HAP-1 (cell line): Measurements from ENCODE around the gene DGKQ.
"Not testable (repeated sequence)": the region's sequence is repeated elsewhere in the genome, so short reads cannot be mapped to it uniquely, and the experiment has no call there.

Experiments used
- DNase-seq, 2 experiments: peaks; one replicate each; pipeline ENCODE4 v3.0.0-alpha.2; 2016 to 2020; ENCODE audit warnings: low spot score in 2 of 2
- H3K27me3 ChIP-seq: fragments of 250-450 bp; sonication (Bioruptor Pico); 2 replicates; pipeline ENCODE4 v1.5.1; 2020; ENCODE audit warnings: low read depth, mild to moderate bottlenecking, moderate library complexity
- H3K36me3 ChIP-seq: fragments of 250-450 bp; sonication (Bioruptor Pico); replicated peaks from 2 replicates; pipeline ENCODE4 v1.5.1; 2020; ENCODE audit warnings: mild to moderate bottlenecking
- H3K4me1 ChIP-seq: fragments of 250-450 bp; sonication (Bioruptor Pico); 2 replicates; pipeline ENCODE4 v1.5.1; 2020; ENCODE audit warnings: mild to moderate bottlenecking
- H3K4me3 ChIP-seq: fragments of 250-450 bp; sonication (Bioruptor Pico); 2 replicates; pipeline ENCODE4 v1.5.1; 2020; ENCODE audit warnings: mild to moderate bottlenecking, moderate library complexity
- H3K9me3 ChIP-seq: fragments of 250-450 bp; sonication (Bioruptor Pico); 2 replicates; pipeline ENCODE4 v1.5.1; 2020; ENCODE audit warnings: mild to moderate bottlenecking, moderate library complexity
- in situ Hi-C: fragments of 300-500 bp; cut with MboI; formaldehyde crosslinking; loops from 3 replicates; pipeline ENCODE4 v1.14.3; 2020; ENCODE audit warnings: low sequenced_read_pairs, inconsistent platforms, mixed read lengths

DGKQ gene

GRCh38 chr4:951594-952468, 21.5 kb downstream of the DGKQ start:
- in situ Hi-C loops = no loop called here
- H3K4me3 ChIP-seq = no peak overlapping the region
- no peaks in the 10 kb centered on the region for H3K36me3 ChIP-seq
- DNase-seq = peak in 1 of 2 experiments; percentile 6
- no peaks in the 10 kb centered on the region for H3K4me1 ChIP-seq
- no peaks in the 10 kb centered on the region for H3K27me3 ChIP-seq
- H3K9me3 ChIP-seq = no peaks in the 10 kb centered on the region

GRCh38 chr4:951186-951585, 22.2 kb downstream of the DGKQ start:
- no peaks in the 10 kb centered on the region for H3K9me3 ChIP-seq
- in situ Hi-C loops = no loop called here
- H3K36me3 ChIP-seq = no peaks in the 10 kb centered on the region
- H3K27me3 ChIP-seq = no peaks in the 10 kb centered on the region
- no peaks in the 10 kb centered on the region for H3K4me1 ChIP-seq
- H3K4me3 ChIP-seq = no peak overlapping the region
- peak in 1 of 2 experiments; percentile 5 for DNase-seq

GRCh38 chr4:950136-951020, 23.0 kb downstream of the DGKQ start:
- Histone ChIP-seq H3K4me1 (no peaks in the 10 kb centered on the region), H3K4me3 (no peak overlapping the region), H3K27me3 (no peaks in the 10 kb centered on the region), H3K9me3 (no peaks in the 10 kb centered on the region), H3K36me3 (no peaks in the 10 kb centered on the region)
- DNase-seq = peak in 1 of 2 experiments; percentile 7
- in situ Hi-C loops = no loop called here

GRCh38 chr4:949656-950055, 23.7 kb downstream of the DGKQ start:
- H3K27me3 ChIP-seq = no peaks in the 10 kb centered on the region
- peak in 1 of 2 experiments; percentile 5 for DNase-seq
- H3K4me3 ChIP-seq = no peak overlapping the region
- in situ Hi-C loops = no loop called here
- no peaks in the 10 kb centered on the region for H3K36me3 ChIP-seq
- no peaks in the 10 kb centered on the region for H3K4me1 ChIP-seq
- no peaks in the 10 kb centered on the region for H3K9me3 ChIP-seq

- Histone ChIP-seq H3K9me3 (no peaks in the 10 kb centered on the region), H3K4me1 (no peaks in the 10 kb centered on the region), H3K27me3 (no peaks in the 10 kb centered on the region), H3K4me3 (no peak overlapping the region), H3K36me3 (no peaks in the 10 kb centered on the region)
- peak in 1 of 2 experiments; percentile 5 for DNase-seq
- in situ Hi-C loops = no loop called here
These were observed 24.5 kb downstream of the DGKQ start for GRCh38 chr4:948936-949300.

GRCh38 chr4:948101-948935, 25.1 kb downstream of the DGKQ start:
- Histone ChIP-seq H3K36me3 (no peaks in the 10 kb centered on the region), H3K4me3 (no peak overlapping the region), H3K4me1 (no peaks in the 10 kb centered on the region), H3K9me3 (no peaks in the 10 kb centered on the region), H3K27me3 (no peaks in the 10 kb centered on the region)
- no peak for DNase-seq
- in situ Hi-C loops = no loop called here

GRCh38 chr4:947491-947971, 25.8 kb downstream of the DGKQ start:
- Histone ChIP-seq H3K4me3 (no peak overlapping the region), H3K27me3 (no peaks in the 10 kb centered on the region), H3K9me3 (no peaks in the 10 kb centered on the region), H3K36me3 (no peaks in the 10 kb centered on the region), H3K4me1 (no peaks in the 10 kb centered on the region)
- in situ Hi-C loops = no loop called here
- DNase-seq = no peak

- H3K4me3 ChIP-seq = no peak overlapping the region
- H3K27me3 ChIP-seq = no peaks in the 10 kb centered on the region
- no peaks in the 10 kb centered on the region for H3K36me3 ChIP-seq
- no peaks in the 10 kb centered on the region for H3K4me1 ChIP-seq
- no peaks in the 10 kb centered on the region for H3K9me3 ChIP-seq
- DNase-seq = no peak
- in situ Hi-C loops = no loop called here
These were observed 26.6 kb downstream of the DGKQ start for GRCh38 chr4:946517-947471.

- in situ Hi-C loops = no loop called here
- H3K36me3 ChIP-seq = no peaks in the 10 kb centered on the region
- H3K27me3 ChIP-seq = no peaks in the 10 kb centered on the region
- H3K4me1 ChIP-seq = no peaks in the 10 kb centered on the region
- H3K4me3 ChIP-seq = no peak overlapping the region
- no peaks in the 10 kb centered on the region for H3K9me3 ChIP-seq
- DNase-seq = no peak
These were observed 27.3 kb downstream of the DGKQ start for GRCh38 chr4:946103-946450.

GRCh38 chr4:945274-946102, 27.9 kb downstream of the DGKQ start:
- Histone ChIP-seq H3K27me3 (no peaks in the 10 kb centered on the region), H3K4me1 (no peaks in the 10 kb centered on the region), H3K9me3 (no peaks in the 10 kb centered on the region), H3K4me3 (no peak overlapping the region), H3K36me3 (no peaks in the 10 kb centered on the region)
- DNase-seq = peak in 1 of 2 experiments; percentile 2
- in situ Hi-C loops = no loop called here

GRCh38 chr4:939508-939907, 33.9 kb downstream of the DGKQ start:
- H3K27me3 ChIP-seq, H3K9me3 ChIP-seq, in situ Hi-C loops, H3K4me1 ChIP-seq, DNase-seq, H3K4me3 ChIP-seq, H3K36me3 ChIP-seq: not testable (repeated sequence)

- Histone ChIP-seq H3K27me3 (no peaks in the 10 kb centered on the region), H3K4me1 (peaks cover 11% of the 10 kb centered on the region), H3K9me3 (no peaks in the 10 kb centered on the region), H3K36me3 (no peaks in the 10 kb centered on the region), H3K4me3 (peak overlapping the region; percentile 86)
- no peak for DNase-seq
- in situ Hi-C loops = no loop called here
These were observed 40.7 kb downstream of the DGKQ start for GRCh38 chr4:932713-933070.
